Chondrocyte (in vitro differentiated cells): Measurements from ENCODE around the gene PLA2G12B. TPM values are rescaled to one million over a fixed set of nuclear protein-coding genes. Genes with fewer than 3 reads are reported as not detected.
A peak's percentile ranks its signal among the peaks of the same experiment; 100 is the strongest.
"Not testable (repeated sequence)": the region's sequence is repeated elsewhere in the genome, so short reads cannot be mapped to it uniquely, and the experiment has no call there.

ENCODE experiments used
- DNase-seq: peaks from one replicate; pipeline ENCODE4 v3.0.0; 2021; ENCODE audit warnings: mixed read lengths, low spot score
- H3K27ac Mint-ChIP-seq: one replicate; pipeline ENCODE4 v1.8.0; 2021; ENCODE audit warnings: mild to moderate bottlenecking, moderate library complexity, mixed read lengths; ENCODE audit not compliant: unreplicated experiment
- H3K27me3 Mint-ChIP-seq: 2 replicates; pipeline ENCODE4 v1.8.0; 2021; ENCODE audit warnings: low read depth, mixed read lengths
- H3K36me3 Mint-ChIP-seq: 2 replicates; pipeline ENCODE4 v1.8.0; 2021; ENCODE audit warnings: low read depth, mixed read lengths
- H3K4me1 Mint-ChIP-seq: 2 replicates; pipeline ENCODE4 v1.8.0; 2021; ENCODE audit warnings: low read depth, mild to moderate bottlenecking, mixed read lengths
- H3K4me3 Mint-ChIP-seq: one replicate; pipeline ENCODE4 v1.8.0; 2021; ENCODE audit warnings: mild to moderate bottlenecking, moderate library complexity, mixed read lengths; ENCODE audit not compliant: unreplicated experiment
- H3K9me3 Mint-ChIP-seq: 2 replicates; pipeline ENCODE4 v1.8.0; 2021; ENCODE audit warnings: low read depth, mixed read lengths
- total RNA-seq: library from RNA; stranded (reverse); gene quantifications from 3 replicates; pipeline ENCODE4 v1.2.1, GENCODE V29; 2021
- TF ChIP-seq, protein P1 (sequence below): fragments of 200-600 bp; sonication (generic); IDR thresholded peaks from 2 replicates; pipeline ENCODE4 v1.5.0; 2021; ENCODE audit warnings: antibody characterized with exemption, mild to moderate bottlenecking, moderate library complexity

The PLA2G12B gene
- total RNA-seq, 1 donor from 2014 or later: not detected

DNA sequence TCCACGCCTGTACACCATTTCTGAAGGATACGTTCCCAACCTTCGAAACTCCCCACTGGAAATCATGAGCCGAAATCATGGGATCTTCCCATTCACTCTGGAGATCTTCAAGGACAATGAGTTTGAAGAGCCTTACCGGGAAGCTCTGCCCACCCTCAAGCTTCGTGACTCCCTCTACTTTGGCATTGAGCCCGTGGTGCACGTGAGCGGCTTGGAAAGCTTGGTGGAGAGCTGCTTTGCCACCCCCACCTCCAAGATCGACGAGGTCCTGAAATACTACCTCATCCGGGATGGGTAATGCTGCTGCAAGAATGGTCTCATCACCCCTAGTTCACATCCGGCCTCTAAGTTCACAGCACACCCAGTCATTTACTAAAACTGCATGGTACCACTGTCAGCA is 30.3 kb downstream of the PLA2G12B start:
- no peak overlapping the region for H3K4me3 Mint-ChIP-seq
- DNase-seq: no peak
- TF ChIP-seq, protein P1, sequence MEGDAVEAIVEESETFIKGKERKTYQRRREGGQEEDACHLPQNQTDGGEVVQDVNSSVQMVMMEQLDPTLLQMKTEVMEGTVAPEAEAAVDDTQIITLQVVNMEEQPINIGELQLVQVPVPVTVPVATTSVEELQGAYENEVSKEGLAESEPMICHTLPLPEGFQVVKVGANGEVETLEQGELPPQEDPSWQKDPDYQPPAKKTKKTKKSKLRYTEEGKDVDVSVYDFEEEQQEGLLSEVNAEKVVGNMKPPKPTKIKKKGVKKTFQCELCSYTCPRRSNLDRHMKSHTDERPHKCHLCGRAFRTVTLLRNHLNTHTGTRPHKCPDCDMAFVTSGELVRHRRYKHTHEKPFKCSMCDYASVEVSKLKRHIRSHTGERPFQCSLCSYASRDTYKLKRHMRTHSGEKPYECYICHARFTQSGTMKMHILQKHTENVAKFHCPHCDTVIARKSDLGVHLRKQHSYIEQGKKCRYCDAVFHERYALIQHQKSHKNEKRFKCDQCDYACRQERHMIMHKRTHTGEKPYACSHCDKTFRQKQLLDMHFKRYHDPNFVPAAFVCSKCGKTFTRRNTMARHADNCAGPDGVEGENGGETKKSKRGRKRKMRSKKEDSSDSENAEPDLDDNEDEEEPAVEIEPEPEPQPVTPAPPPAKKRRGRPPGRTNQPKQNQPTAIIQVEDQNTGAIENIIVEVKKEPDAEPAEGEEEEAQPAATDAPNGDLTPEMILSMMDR: no peak
- no peak overlapping the region for H3K27ac Mint-ChIP-seq
- H3K4me1 Mint-ChIP-seq: no peaks in the 10 kb centered on the region
- H3K9me3 Mint-ChIP-seq: peaks cover 26% of the 10 kb centered on the region
- H3K27me3 Mint-ChIP-seq: no peaks in the 10 kb centered on the region
- H3K36me3 Mint-ChIP-seq: peaks cover 31% of the 10 kb centered on the region

DNA sequence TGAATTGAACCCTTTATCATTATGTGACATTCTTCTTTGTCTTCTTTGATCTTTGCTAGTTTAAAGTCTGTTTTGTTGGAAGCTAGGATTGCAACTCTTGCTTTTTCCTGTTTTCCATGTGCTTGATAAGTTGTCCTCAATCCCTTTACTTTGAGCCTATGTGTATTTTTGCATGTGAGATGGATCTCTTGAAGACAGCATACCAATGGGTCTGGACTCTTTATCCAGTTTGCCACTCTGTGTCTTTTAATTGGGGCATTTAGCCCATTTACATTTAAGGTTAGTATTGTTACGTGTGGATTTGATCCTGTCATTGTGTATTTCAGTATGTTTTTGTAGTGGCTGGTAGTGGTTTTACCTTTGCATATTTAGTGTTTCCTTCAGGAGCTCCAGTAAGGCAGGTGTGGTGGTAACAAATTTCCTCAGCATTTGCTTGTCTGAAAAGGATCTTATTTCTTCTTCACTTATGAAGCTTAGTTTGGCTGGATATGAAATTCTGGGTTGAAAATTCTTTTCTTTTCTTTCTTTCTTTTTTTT is 33.4 kb downstream of the PLA2G12B start:
- H3K9me3 Mint-ChIP-seq: peaks cover 44% of the 10 kb centered on the region
- DNase-seq, H3K27ac Mint-ChIP-seq, H3K27me3 Mint-ChIP-seq, H3K4me3 Mint-ChIP-seq: not testable (repeated sequence)
- peaks cover 22% of the 10 kb centered on the region for H3K4me1 Mint-ChIP-seq
- H3K36me3 Mint-ChIP-seq: peaks cover 34% of the 10 kb centered on the region

DNA sequence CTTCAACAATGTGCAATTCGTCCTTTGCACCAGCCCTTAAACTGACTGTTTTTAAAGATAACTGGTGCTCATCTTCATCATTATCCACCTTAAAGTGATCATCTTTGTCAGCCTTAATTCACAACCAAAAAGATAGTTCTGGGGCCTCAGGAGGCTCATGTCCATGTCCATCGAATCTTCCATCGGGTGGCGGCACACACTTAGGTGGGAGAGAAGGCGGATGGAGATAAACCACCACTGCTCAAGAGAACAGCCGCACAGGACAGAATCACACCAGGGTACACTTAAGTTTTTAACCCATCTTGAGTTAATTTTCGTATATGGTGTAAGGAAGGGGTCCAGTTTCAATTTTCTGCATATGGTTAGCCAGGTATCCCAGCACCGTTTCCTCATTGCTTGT is 36.3 kb downstream of the PLA2G12B start:
- DNase-seq: no peak
- H3K4me1 Mint-ChIP-seq: peaks cover 28% of the 10 kb centered on the region
- peaks cover 44% of the 10 kb centered on the region for H3K9me3 Mint-ChIP-seq
- TF ChIP-seq, protein P1: no peak
- no peaks in the 10 kb centered on the region for H3K27me3 Mint-ChIP-seq
- peaks cover 29% of the 10 kb centered on the region for H3K36me3 Mint-ChIP-seq
- no peak overlapping the region for H3K27ac Mint-ChIP-seq
- no peak overlapping the region for H3K4me3 Mint-ChIP-seq

DNA sequence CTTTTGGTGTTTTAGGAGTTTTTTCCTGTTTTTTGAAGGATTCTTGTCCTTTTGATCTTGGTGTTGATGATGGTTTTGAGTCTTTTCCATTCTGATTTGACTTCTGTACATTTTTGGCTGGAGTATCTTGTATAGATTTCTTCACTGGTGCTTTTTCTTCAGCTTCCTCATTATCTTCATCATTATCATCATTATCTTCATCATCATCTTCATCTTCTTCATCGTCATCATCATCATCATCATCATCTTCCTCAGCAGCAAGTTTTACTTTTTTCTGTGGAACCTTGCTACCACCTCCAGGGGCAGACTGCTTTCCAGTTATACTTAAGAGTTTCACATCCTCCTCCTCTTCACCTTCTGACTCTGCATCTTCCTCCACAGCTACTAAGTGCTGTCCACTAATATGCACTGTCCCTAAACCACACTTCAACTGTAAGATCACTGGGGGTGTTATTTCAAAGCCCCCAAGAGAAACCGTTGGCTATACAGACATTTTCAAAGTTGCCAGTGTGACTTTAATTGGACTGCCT is 36.7 kb downstream of the PLA2G12B start:
- H3K4me3 Mint-ChIP-seq, H3K27me3 Mint-ChIP-seq, DNase-seq: not testable (repeated sequence)
- Mint-ChIP-seq H3K9me3 (peaks cover 44% of the 10 kb centered on the region), H3K4me1 (peaks cover 28% of the 10 kb centered on the region), H3K36me3 (peaks cover 32% of the 10 kb centered on the region), H3K27ac (peak overlapping the region; percentile 13)

DNA sequence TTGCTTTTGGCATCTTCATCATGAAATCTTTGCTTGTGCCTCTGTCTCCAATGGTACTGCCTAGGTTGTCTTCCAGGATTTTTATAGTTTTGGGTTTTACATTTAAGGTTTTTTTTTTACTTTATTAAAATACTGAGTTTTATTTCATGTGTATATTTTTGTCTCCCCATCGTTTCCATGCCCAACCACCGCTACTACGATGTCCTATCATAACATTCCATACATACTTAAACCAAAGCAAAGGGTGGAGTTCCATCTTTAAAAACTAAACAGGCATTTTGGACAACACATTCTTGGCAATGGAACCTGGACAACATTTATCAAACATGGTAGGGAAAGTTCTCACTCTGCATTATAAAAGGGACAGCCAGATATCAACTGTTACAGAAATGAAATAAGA is 37.4 kb downstream of the PLA2G12B start:
- H3K4me3 Mint-ChIP-seq: peak overlapping the region; percentile 7
- DNase-seq, H3K27me3 Mint-ChIP-seq: not testable (repeated sequence)
- H3K27ac Mint-ChIP-seq: peak overlapping the region; percentile 45
- peaks cover 28% of the 10 kb centered on the region for H3K4me1 Mint-ChIP-seq
- peaks cover 28% of the 10 kb centered on the region for H3K36me3 Mint-ChIP-seq
- H3K9me3 Mint-ChIP-seq: peaks cover 41% of the 10 kb centered on the region

DNA sequence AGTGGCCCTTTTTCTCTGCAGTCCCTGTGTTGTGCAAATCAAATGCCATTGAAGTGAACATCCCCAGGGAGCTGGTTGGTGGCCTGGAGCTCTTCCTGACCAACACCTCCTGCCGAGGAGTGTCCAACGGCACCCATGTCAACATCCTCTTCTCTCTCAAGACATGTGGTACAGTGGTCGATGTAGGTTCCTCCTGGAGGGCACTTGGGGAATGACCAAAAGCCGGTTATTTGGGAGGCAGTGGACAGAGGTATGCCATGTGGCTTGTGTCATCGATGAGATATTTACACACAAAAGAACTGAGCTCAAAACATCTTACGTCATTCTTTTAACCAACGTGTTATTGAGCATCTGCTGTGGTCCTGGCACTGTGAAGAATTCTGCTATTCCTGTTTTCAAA is 41.3 kb downstream of the PLA2G12B start:
- H3K27ac Mint-ChIP-seq: no peak overlapping the region
- peaks cover 9% of the 10 kb centered on the region for H3K9me3 Mint-ChIP-seq
- H3K4me1 Mint-ChIP-seq: peaks cover 26% of the 10 kb centered on the region
- DNase-seq: no peak
- H3K36me3 Mint-ChIP-seq: peaks cover 16% of the 10 kb centered on the region
- no peak overlapping the region for H3K4me3 Mint-ChIP-seq
- no peaks in the 10 kb centered on the region for H3K27me3 Mint-ChIP-seq
- TF ChIP-seq, protein P1: no peak

DNA sequence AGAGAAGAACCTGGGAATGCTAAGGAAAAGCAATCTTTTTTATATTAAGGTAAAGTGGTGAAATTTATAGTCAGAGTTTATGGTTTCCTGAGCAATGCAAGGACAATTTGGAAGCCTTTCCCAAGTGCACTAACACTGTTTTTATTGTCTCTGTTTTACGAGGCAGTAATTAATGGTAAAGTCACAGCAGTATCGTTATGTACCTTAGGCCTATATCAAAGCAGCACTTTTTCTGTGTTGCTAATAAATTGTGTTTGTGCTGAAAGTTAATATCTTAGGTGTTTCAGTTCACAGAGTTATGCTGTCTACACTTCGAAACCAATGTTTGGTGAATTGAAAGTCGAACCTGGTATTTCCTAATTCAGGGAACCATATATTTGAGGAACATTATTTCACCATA is 41.9 kb downstream of the PLA2G12B start:
- H3K9me3 Mint-ChIP-seq: peaks cover 4% of the 10 kb centered on the region
- TF ChIP-seq, protein P1: no peak
- peaks cover 21% of the 10 kb centered on the region for H3K4me1 Mint-ChIP-seq
- DNase-seq: no peak
- H3K4me3 Mint-ChIP-seq: no peak overlapping the region
- H3K36me3 Mint-ChIP-seq: peaks cover 15% of the 10 kb centered on the region
- H3K27me3 Mint-ChIP-seq: no peaks in the 10 kb centered on the region
- H3K27ac Mint-ChIP-seq: no peak overlapping the region
